Stomach (tissue), 9 donors: ENCODE data around the gene IQCB1. TPM values are rescaled to one million over a fixed set of nuclear protein-coding genes. Genes with fewer than 3 reads are reported as not detected.

ENCODE experiments used
- DNase-seq, 2 donors: peaks; one replicate each; pipeline versions ENCODE4 v3.0.0 to v3.0.0-alpha.2; 2013 to 2019
- H3K27ac ChIP-seq, 5 donors: fragments of 200-600 bp in 4 of 5; sonication (generic) in 4 of 5; one replicate each; pipeline ENCODE4 v1.5.1; 2013 to 2019; ENCODE audit warnings: mild to moderate bottlenecking in 1 of 5, moderate library complexity in 1 of 5
- H3K27me3 ChIP-seq, 3 donors: fragments of 200-600 bp; sonication (generic); one replicate each; pipeline ENCODE4 v1.5.1; 2017 to 2019; ENCODE audit warnings: mixed run types in 1 of 3
- H3K36me3 ChIP-seq, 4 donors: fragments of 200-600 bp; sonication (generic); 1 replicate in 3 of 4; 2 replicates in 1 of 4; pipeline ENCODE4 v1.5.1; 2016 to 2019
- H3K4me1 ChIP-seq, 4 donors: fragments of 200-600 bp; sonication (generic); one replicate each; pipeline ENCODE4 v1.5.1; 2016 to 2019
- H3K4me3 ChIP-seq, 4 donors: fragments of 200-600 bp; sonication (generic) in 3 of 4; one replicate each; pipeline ENCODE4 v1.5.1; 2016 to 2019; ENCODE audit warnings: mild to moderate bottlenecking in 1 of 4
- H3K9me3 ChIP-seq, 4 donors: fragments of 200-600 bp; sonication (generic); one replicate each; pipeline ENCODE4 v1.5.1; 2016 to 2019
- EP300 ChIP-seq: sonication (generic); formaldehyde crosslinking; IDR thresholded peaks from one replicate; pipeline ENCODE4 v1.6.1; 2017; ENCODE audit warnings: antibody characterized with exemption
- POLR2A ChIP-seq, 4 donors: fragments of 450-650 bp; IDR thresholded peaks; one replicate each; pipeline ENCODE4 v1.6.1; 2016; ENCODE audit warnings: antibody characterized with exemption in 4 of 4, control low read depth in 2 of 4, mild to moderate bottlenecking in 1 of 4, moderate library complexity in 1 of 4
- POLR2AphosphoS5 ChIP-seq, 3 donors: sonication (generic); formaldehyde crosslinking; IDR thresholded peaks; one replicate each; pipeline ENCODE4 v1.6.1; 2016; ENCODE audit warnings: antibody characterized with exemption in 3 of 3
- WGBS, 5 donors: extraction: QIAGEN DNeasy Blood & Tissue Kit in 3 of 5; methylation state at CpG; one replicate each; pipeline versions ENCODE4 v1.1.5 to v1.1.7; 2013 to 2018; 5-methylcytosine and 5-hydroxymethylcytosine counted together
- intact Hi-C: fragments of 100-400 bp; cut with DNase I; formaldehyde crosslinking; loops from one replicate; pipeline ENCODE4 v1.15.1; 2023; ENCODE audit warnings: low total_unique reads
- polyA plus RNA-seq, 3 donors: library from polyadenylated mRNA; stranded (reverse); fragments of 200-250 nt; gene quantifications; one replicate each; pipeline ENCODE4 v1.2.3, GENCODE V29; 2013
- total RNA-seq, 5 donors: library from RNA; depleted of rRNA; stranded (reverse); fragments of >200 nt; gene quantifications; one replicate each; pipeline versions ENCODE4 v1.1.0 to v1.2.3, GENCODE V29; 2014 to 2016
- TF ChIP-seq, protein P1 (sequence below), 7 experiments: fragments of 450-650 bp in 4 of 7; fragments of 200-600 bp in 3 of 7; sonication (generic) in 3 of 7; IDR thresholded peaks; one replicate each; pipeline ENCODE4 v1.5.1; 2016 to 2019; ENCODE audit warnings: antibody characterized with exemption in 7 of 7, control low read depth in 2 of 7, mild to moderate bottlenecking in 1 of 7
- donor health status: healthy with polysubstance abuse.
- donor health status: Bipolar disorder and iron deficiency.
- donor health status: healthy.

The IQCB1 gene
- total and polyA plus RNA-seq, 8 donors: 1.8 to 40.6 (median 8.8) TPM

DNA sequence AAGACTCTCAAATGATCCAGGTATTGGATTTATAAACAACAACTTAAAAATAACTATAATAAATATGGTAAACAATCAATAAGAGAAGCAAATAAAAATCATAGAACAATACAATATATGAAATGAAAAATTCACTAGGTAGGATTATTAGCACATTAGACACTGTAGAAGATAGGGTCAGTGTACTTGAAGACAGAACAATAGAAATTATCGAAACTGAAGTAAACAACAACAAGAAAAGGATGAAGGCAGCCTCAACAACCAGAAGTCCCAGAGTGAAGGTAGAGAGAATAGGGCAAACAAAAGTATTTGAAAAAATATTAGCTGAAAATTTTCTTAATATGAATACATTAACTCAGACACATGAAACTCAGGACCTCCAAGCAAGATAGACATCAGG, 11.9 kb downstream of the IQCB1 start:
- no peak for DNase-seq
- intact Hi-C loops: no loop called here
- H3K4me1 ChIP-seq: no peaks in the 10 kb centered on the region
- H3K27me3 ChIP-seq: no peaks in the 10 kb centered on the region
- no peak overlapping the region for H3K27ac ChIP-seq
- H3K36me3 ChIP-seq: peaks cover 23 to 87% (median 80%) of the 10 kb centered on the region in 4 donors
- peaks cover 0 to 16% (median 10%) of the 10 kb centered on the region in 4 donors for H3K9me3 ChIP-seq
- WGBS, 5 donors: 90 to 100% (median 98%) methylated on average over 1 of the region's 1 CpG
- no peak for TF ChIP-seq POLR2AphosphoS5 (IDR thresholded peaks at IDR 0.05)
- no peak for TF ChIP-seq POLR2A (IDR thresholded peaks at IDR 0.05)
- TF ChIP-seq, protein P1, sequence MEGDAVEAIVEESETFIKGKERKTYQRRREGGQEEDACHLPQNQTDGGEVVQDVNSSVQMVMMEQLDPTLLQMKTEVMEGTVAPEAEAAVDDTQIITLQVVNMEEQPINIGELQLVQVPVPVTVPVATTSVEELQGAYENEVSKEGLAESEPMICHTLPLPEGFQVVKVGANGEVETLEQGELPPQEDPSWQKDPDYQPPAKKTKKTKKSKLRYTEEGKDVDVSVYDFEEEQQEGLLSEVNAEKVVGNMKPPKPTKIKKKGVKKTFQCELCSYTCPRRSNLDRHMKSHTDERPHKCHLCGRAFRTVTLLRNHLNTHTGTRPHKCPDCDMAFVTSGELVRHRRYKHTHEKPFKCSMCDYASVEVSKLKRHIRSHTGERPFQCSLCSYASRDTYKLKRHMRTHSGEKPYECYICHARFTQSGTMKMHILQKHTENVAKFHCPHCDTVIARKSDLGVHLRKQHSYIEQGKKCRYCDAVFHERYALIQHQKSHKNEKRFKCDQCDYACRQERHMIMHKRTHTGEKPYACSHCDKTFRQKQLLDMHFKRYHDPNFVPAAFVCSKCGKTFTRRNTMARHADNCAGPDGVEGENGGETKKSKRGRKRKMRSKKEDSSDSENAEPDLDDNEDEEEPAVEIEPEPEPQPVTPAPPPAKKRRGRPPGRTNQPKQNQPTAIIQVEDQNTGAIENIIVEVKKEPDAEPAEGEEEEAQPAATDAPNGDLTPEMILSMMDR (IDR thresholded peaks at IDR 0.05): no peak
- TF ChIP-seq EP300: no peak
- H3K4me3 ChIP-seq: no peak overlapping the region

DNA sequence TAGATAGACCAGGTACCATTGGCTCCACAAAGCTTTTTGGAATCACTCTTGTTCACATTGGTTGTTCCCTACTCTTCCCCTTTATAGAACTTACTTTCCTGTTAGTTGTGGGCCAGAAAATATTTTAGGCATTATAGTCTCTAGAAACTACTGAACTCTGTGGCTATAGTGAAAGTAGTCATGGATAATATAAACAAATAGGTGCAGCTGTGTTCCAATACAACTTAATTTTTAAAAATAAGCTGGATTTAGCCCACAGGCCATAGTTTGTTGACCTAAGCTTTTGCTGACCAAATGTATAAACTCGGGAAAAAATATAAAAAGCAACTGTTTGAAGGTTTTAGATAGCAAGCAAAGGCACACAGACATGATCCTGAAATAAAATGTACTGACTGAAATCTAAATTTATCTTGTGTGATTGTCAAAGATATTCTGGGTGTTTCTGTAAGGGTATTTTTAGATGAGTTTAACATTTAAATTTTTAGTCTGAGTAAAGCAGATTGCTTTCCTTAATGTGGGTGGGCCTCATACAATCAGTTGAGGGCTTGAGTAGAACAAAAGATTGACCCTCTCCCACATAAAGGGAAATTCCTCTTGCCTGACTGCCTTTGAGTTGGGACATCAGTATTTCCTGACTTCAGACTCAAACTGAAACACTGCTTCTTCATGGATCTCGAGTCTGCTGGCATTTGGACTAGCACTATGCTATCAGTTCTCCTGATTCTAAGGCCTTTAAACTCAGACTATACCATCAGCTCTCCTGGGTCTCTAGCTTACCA, 13.2 kb downstream of the IQCB1 start:
- H3K4me1 ChIP-seq: no peaks in the 10 kb centered on the region
- 86 to 90% (median 88%) methylated on average over 2 of the region's 2 CpGs for WGBS, 5 donors
- H3K36me3 ChIP-seq: peaks cover 29 to 85% (median 77%) of the 10 kb centered on the region in 4 donors
- H3K27ac ChIP-seq: no peak overlapping the region
- H3K4me3 ChIP-seq: no peak overlapping the region
- intact Hi-C loops: no loop called here
- peaks cover 0 to 16% (median 11%) of the 10 kb centered on the region in 4 donors for H3K9me3 ChIP-seq
- no peaks in the 10 kb centered on the region for H3K27me3 ChIP-seq
- no peak for TF ChIP-seq POLR2AphosphoS5 (IDR thresholded peaks at IDR 0.05)
- TF ChIP-seq POLR2A (IDR thresholded peaks at IDR 0.05): no peak
- no peak for TF ChIP-seq EP300
- TF ChIP-seq, protein P1 (IDR thresholded peaks at IDR 0.05): no peak
- no peak for DNase-seq

DNA sequence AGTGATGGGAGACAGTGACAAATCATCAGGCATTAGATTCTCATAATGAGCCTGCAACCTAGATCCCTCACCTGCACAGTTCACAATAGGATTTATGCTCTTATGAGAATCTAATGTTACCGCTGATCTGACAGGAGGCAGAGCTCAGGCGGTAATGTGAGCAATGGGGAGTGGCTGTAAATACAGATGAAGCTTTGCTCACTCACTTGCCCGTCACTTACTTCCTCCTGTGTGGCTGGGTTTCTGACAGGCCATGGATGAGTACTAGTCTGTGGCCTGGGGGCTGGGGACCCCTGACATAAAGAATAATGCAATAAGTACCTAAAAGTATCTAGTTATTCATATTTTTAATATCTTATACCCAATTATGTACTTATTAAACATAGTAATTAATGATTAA, 15.6 kb downstream of the IQCB1 start:
- no peak for TF ChIP-seq EP300
- TF ChIP-seq, protein P1 (IDR thresholded peaks at IDR 0.05): no peak
- no peak for TF ChIP-seq POLR2AphosphoS5 (IDR thresholded peaks at IDR 0.05)
- no peak for TF ChIP-seq POLR2A (IDR thresholded peaks at IDR 0.05)
- intact Hi-C loops: no loop called here
- Histone ChIP-seq H3K36me3 (peaks cover 29 to 61% (median 57%) of the 10 kb centered on the region in 4 donors), H3K27ac (no peak overlapping the region), H3K4me1 (no peaks in the 10 kb centered on the region), H3K27me3 (no peaks in the 10 kb centered on the region), H3K4me3 (no peak overlapping the region), H3K9me3 (peaks cover 0 to 16% (median 10%) of the 10 kb centered on the region in 4 donors)
- WGBS, 5 donors: 84 to 95% (median 92%) methylated on average over 3 of the region's 3 CpGs
- no peak for DNase-seq

DNA sequence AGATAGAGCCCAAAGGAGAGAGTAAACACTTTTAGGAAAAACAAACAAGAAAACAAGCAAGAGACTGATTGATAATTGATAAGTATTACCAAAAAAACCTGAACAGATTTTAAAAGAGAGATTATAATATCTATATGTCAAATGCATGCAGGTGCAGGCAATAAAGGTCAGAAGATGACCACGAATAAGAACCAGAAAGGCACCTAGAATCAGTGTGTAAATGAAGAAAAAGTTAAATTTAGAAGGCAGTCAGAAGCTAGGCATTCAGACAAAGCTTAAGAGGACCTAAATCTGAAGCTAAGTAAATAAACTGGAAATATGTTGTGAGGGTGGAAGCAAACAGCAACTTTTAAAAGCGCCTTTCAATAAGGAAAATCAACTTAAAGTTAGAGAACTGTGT, 16.3 kb downstream of the IQCB1 start:
- H3K27me3 ChIP-seq: no peaks in the 10 kb centered on the region
- WGBS, 5 donors: 90 to 98% (median 94%) methylated on average over 2 of the region's 2 CpGs
- intact Hi-C loops: no loop called here
- H3K27ac ChIP-seq: no peak overlapping the region
- TF ChIP-seq POLR2AphosphoS5 (IDR thresholded peaks at IDR 0.05) (no peak), EP300 (no peak), POLR2A (IDR thresholded peaks at IDR 0.05) (no peak)
- TF ChIP-seq, protein P1 (IDR thresholded peaks at IDR 0.05): no peak
- no peaks in the 10 kb centered on the region for H3K4me1 ChIP-seq
- peaks cover 23 to 55% (median 51%) of the 10 kb centered on the region in 4 donors for H3K36me3 ChIP-seq
- H3K9me3 ChIP-seq: peaks cover 0 to 16% (median 7%) of the 10 kb centered on the region in 4 donors
- H3K4me3 ChIP-seq: no peak overlapping the region
- no peak for DNase-seq
